ENCODE data around the gene DNASE2B.
"Not testable (repeated sequence)": the region's sequence is repeated elsewhere in the genome, so short reads cannot be mapped to it uniquely, and the experiment has no call there.

Gene DNASE2B

DNA sequence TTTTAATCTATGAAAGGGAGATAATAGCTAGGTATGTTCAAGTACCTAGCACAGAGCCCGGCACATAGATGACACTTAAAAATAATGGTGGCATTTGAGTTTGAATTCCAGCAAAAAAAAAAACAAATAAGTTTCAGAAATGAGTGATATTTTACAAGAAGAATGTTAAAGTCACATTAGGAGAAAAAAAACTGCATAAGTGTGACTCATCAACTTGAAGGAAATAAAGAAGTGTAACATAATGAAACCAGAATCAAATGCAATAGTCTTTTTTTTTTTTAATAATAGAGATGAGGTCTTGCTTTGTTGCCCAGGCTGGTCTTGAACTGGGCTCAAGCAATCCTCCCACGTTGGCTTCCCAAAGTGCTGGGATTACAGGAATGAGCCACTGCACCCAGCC lies 17.1 kb downstream of the DNASE2B start:
- DNase-seq = no peak

DNA sequence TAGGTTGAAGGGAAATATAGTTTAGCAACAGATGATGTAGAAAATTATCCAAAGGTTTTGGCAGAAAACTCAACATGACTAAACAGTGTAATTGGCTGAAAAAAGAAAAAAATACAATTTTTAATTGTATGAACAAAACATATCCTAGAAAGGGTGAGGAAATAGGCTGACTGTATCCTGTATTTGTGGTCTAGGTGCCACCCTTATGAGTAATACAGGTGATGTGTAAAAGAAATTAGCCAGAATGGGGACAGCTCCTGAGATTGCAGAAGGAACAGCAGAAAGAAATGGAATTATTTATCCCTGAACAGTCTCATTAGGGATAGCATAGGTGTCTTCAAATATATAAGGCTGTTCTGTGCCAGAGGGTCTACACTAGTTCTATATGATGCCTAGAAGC lies 24.6 kb downstream of the DNASE2B start:
- no peak for DNase-seq

- DNase-seq = no peak
Observed at GRCh38 chr1:84424513-84425149, 26.3 kb downstream of the DNASE2B start.

- no peak for DNase-seq
Observed at GRCh38 chr1:84425150-84425896, 27.0 kb downstream of the DNASE2B start.

- no peak for DNase-seq
Observed at GRCh38 chr1:84426376-84426775, 28.1 kb downstream of the DNASE2B start.

GRCh38 chr1:84427250-84428188 lies 29.2 kb downstream of the DNASE2B start:
- DNase-seq = no peak

GRCh38 chr1:84428235-84428634 lies 30.0 kb downstream of the DNASE2B start:
- no peak for DNase-seq

DNA sequence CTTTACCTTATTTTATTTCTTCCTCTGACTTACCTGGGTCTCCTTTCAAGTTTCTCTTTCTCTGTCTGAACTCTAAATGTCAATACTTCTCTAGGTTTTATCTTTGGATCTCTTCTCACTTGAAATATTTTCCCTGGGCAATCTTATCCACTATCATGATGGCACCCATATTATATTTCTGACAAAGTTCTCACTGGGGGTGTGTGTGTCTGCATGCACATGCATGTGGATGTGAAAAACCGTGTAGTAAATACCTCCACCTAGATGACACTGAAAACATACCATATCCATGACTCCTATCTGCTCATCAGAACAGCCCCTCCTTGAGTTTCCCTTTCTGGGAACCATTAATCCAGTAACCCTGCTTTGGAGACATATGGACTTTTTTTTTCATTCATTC lies 30.9 kb downstream of the DNASE2B start:
- DNase-seq = no peak

- no peak for DNase-seq
Observed at GRCh38 chr1:84430546-84430945, 32.3 kb downstream of the DNASE2B start.

DNA sequence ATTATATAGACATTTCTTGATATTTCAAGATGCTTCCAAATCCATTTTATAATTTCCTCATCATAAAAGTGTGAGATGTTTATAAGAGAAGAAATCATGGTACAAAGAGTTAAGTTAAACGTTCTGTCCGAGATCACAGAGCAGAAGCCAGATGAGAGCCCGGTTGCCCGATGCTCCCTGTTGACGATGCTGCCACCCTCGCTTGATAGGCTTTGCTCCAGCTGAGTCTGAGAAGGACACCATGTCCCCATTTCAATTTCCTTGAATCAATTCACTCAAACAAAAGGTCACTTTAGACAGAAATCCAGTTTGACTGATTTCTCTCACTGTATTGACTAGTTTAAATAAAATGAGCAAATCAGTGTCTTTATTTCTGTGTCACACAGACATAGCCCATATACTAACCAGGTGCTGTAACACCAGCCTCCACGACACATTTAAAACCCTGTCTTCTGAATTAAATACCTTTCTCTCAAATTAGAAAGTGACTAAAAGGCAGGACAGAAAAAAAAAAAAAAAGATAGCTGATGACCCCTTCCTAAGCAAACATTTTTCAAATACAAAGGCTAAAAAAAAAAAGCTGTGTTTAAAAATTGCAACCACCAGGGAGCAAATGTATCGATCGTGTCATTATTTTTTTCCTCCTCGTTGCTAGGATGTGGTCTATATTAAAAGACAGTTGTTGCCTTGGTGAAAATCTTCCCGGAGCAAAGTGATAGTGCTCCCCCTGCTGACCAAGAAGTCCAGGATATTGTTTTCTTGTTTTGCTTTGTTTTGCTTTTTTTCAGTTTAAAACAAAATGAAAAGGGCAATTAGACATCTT lies 35.2 kb downstream of the DNASE2B start:
- peak; percentile 32 for DNase-seq

GRCh38 chr1:84434081-84434769 lies 35.9 kb downstream of the DNASE2B start:
- DNase-seq = no peak

DNA sequence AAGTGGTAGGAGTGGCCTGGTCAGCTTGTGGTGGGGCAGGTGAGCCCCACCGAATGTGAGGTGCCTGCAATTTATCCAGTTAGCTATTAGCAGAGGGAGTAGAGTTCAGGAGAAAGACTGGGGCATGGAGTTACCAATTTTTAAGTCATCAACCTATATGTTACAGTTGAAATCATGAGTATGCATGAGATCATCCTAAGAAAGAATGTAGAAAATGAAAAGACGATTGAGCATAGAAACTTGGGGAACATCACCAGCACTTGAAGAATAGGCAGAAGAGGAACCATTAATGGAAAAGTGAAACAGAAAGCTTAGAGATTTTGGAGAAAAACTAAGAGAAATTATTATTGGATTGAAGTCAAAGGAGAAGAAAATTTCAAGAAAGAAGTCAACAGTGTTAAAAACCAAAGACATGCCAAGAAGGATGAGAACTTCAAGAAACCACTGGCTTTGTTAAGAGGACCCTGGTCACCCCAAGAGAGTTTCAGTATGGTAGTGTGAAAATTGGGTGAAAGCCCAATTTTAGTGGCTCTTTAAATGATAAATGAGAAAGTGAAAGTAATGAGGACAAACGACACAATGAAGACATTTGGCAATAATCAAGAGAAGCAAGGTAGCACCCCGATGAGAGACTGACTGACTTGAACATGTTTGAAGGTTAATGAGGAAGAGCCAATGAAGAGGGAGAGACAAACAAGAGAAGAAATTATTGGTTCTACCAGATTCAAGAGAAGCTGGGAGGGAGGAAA lies 36.7 kb downstream of the DNASE2B start:
- DNase-seq = no peak

GRCh38 chr1:84436876-84437655 lies 38.8 kb downstream of the DNASE2B start:
- DNase-seq = no peak

- DNase-seq = no peak
Observed at GRCh38 chr1:84442256-84442655, 44.0 kb downstream of the DNASE2B start.

- DNase-seq = not testable (repeated sequence)
Observed at GRCh38 chr1:84442747-84443646, 44.7 kb downstream of the DNASE2B start.

GRCh38 chr1:84448704-84449103 lies 50.4 kb downstream of the DNASE2B start:
- DNase-seq = not testable (repeated sequence)

DNA sequence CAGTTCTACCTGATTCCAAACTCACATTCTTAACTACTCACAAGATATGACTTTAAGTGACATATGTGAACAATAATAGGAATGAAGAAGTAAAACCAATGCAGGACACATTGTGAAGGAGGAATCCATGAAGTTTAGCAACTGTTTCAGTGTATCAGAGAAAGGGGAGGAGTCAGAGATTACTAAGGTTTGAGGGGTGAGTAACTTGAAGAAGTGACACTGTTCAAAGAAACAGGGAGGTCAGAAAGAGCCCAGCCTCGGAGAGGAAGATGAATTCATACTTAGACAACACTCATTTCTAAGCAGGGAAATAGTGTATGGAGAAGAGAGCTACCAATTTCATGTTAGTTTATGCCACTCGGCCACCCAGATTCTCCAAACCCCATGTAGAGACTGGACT lies 52.6 kb downstream of the DNASE2B start:
- DNase-seq = no peak

GRCh38 chr1:84452436-84452835 lies 54.2 kb downstream of the DNASE2B start:
- DNase-seq = no peak

- no peak for DNase-seq
Observed at GRCh38 chr1:84462118-84462517, 63.8 kb downstream of the DNASE2B start.
